ENCODE results near the gene CPNE6. TPM values are rescaled to one million over a fixed set of nuclear protein-coding genes. Genes with fewer than 3 reads are reported as not detected.

Gene CPNE6
- total RNA-seq, 1 donor from 2014 or later: not detected

- Histone ChIP-seq H3K36me3 (ENCODE audit: control insufficient read depth, insufficient read depth, low read length) (no peaks in the 10 kb centered on the region), H3K27me3 (ENCODE audit: control insufficient read depth, insufficient read depth, low read length) (no peaks in the 10 kb centered on the region), H3K4me3 (ENCODE audit: low read depth, low read length) (no peak overlapping the region)
- TF ChIP-seq CTCF (IDR thresholded peaks at IDR 0.05; ENCODE audit: insufficient read depth, low read length, poor library complexity, severe bottlenecking): no peak
- DNase-seq (ENCODE audit: low read depth): no peak
Measured at GRCh38 chr14:24110523-24110922, 39.2 kb downstream of the CPNE6 start.

- DNase-seq (ENCODE audit: low read depth): no peak
- no peak for TF ChIP-seq CTCF (IDR thresholded peaks at IDR 0.05; ENCODE audit: insufficient read depth, low read length, poor library complexity, severe bottlenecking)
- Histone ChIP-seq H3K4me3 (ENCODE audit: low read depth, low read length) (peak overlapping the region; percentile 65), H3K36me3 (ENCODE audit: control insufficient read depth, insufficient read depth, low read length) (no peaks in the 10 kb centered on the region), H3K27me3 (ENCODE audit: control insufficient read depth, insufficient read depth, low read length) (no peaks in the 10 kb centered on the region)
Measured at GRCh38 chr14:24113379-24113800, 42.0 kb downstream of the CPNE6 start.

- H3K36me3 ChIP-seq (ENCODE audit: control insufficient read depth, insufficient read depth, low read length): peaks cover under 1% of the 10 kb centered on the region
- peak; percentile 76 for DNase-seq (ENCODE audit: low read depth)
- no peaks in the 10 kb centered on the region for H3K27me3 ChIP-seq (ENCODE audit: control insufficient read depth, insufficient read depth, low read length)
- H3K4me3 ChIP-seq (ENCODE audit: low read depth, low read length): peak overlapping the region; percentile 65
- TF ChIP-seq CTCF (IDR thresholded peaks at IDR 0.05; ENCODE audit: insufficient read depth, low read length, poor library complexity, severe bottlenecking): no peak
Measured at GRCh38 chr14:24113801-24114531, 42.6 kb downstream of the CPNE6 start.

GRCh38 chr14:24114532-24115421 is 43.4 kb downstream of the CPNE6 start, which contains the start of the genes DCAF11 and NRL:
Gene DCAF11 (plus strand): TSS chr14:24114777. CDS start chr14:24115595, 818 bp downstream.
Gene NRL (minus strand): TSS chr14:24114949. CDS start chr14:24082848, 32,101 bp downstream.
- peak; percentile 99 for DNase-seq (ENCODE audit: low read depth)
- no peak for TF ChIP-seq CTCF (IDR thresholded peaks at IDR 0.05; ENCODE audit: insufficient read depth, low read length, poor library complexity, severe bottlenecking)
- H3K4me3 ChIP-seq (ENCODE audit: low read depth, low read length): peak within 1 kb of the TSS; percentile 65

GRCh38 chr14:24115422-24116127 is 44.2 kb downstream of the CPNE6 start:
- Histone ChIP-seq H3K36me3 (ENCODE audit: control insufficient read depth, insufficient read depth, low read length) (peaks cover 3% of the 10 kb centered on the region), H3K4me3 (ENCODE audit: low read depth, low read length) (peak overlapping the region; percentile 65), H3K27me3 (ENCODE audit: control insufficient read depth, insufficient read depth, low read length) (no peaks in the 10 kb centered on the region)
- DNase-seq (ENCODE audit: low read depth): no peak
- no peak for TF ChIP-seq CTCF (IDR thresholded peaks at IDR 0.05; ENCODE audit: insufficient read depth, low read length, poor library complexity, severe bottlenecking)

More at GRCh38 chr14:24114532-24115421, 43.4 kb downstream of the CPNE6 start, which contains the start of the genes DCAF11 and NRL:
- Histone ChIP-seq H3K36me3 (ENCODE audit: control insufficient read depth, insufficient read depth, low read length) (peaks cover 3% of the 10 kb centered on the region), H3K27me3 (ENCODE audit: control insufficient read depth, insufficient read depth, low read length) (no peaks in the 10 kb centered on the region)

All from kidney epithelial cell (primary cell).